ENCODE results near the gene MTCH1. TPM values are rescaled to one million over a fixed set of nuclear protein-coding genes. Genes with fewer than 3 reads are reported as not detected.
A peak's percentile ranks its signal among the peaks of the same experiment; 100 is the strongest.
"Not testable (repeated sequence)": the region's sequence is repeated elsewhere in the genome, so short reads cannot be mapped to it uniquely, and the experiment has no call there.

MTCH1 gene
- total RNA-seq, 1 experiment from 2014 or later, result 204 TPM

- TF ChIP-seq, protein P1, sequence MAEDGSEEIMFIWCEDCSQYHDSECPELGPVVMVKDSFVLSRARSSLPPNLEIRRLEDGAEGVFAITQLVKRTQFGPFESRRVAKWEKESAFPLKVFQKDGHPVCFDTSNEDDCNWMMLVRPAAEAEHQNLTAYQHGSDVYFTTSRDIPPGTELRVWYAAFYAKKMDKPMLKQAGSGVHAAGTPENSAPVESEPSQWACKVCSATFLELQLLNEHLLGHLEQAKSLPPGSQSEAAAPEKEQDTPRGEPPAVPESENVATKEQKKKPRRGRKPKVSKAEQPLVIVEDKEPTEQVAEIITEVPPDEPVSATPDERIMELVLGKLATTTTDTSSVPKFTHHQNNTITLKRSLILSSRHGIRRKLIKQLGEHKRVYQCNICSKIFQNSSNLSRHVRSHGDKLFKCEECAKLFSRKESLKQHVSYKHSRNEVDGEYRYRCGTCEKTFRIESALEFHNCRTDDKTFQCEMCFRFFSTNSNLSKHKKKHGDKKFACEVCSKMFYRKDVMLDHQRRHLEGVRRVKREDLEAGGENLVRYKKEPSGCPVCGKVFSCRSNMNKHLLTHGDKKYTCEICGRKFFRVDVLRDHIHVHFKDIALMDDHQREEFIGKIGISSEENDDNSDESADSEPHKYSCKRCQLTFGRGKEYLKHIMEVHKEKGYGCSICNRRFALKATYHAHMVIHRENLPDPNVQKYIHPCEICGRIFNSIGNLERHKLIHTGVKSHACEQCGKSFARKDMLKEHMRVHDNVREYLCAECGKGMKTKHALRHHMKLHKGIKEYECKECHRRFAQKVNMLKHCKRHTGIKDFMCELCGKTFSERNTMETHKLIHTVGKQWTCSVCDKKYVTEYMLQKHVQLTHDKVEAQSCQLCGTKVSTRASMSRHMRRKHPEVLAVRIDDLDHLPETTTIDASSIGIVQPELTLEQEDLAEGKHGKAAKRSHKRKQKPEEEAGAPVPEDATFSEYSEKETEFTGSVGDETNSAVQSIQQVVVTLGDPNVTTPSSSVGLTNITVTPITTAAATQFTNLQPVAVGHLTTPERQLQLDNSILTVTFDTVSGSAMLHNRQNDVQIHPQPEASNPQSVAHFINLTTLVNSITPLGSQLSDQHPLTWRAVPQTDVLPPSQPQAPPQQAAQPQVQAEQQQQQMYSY (CRISPR knock-in tag; IDR thresholded peaks at IDR 0.05), result no peak
- TF ChIP-seq, protein P2, sequence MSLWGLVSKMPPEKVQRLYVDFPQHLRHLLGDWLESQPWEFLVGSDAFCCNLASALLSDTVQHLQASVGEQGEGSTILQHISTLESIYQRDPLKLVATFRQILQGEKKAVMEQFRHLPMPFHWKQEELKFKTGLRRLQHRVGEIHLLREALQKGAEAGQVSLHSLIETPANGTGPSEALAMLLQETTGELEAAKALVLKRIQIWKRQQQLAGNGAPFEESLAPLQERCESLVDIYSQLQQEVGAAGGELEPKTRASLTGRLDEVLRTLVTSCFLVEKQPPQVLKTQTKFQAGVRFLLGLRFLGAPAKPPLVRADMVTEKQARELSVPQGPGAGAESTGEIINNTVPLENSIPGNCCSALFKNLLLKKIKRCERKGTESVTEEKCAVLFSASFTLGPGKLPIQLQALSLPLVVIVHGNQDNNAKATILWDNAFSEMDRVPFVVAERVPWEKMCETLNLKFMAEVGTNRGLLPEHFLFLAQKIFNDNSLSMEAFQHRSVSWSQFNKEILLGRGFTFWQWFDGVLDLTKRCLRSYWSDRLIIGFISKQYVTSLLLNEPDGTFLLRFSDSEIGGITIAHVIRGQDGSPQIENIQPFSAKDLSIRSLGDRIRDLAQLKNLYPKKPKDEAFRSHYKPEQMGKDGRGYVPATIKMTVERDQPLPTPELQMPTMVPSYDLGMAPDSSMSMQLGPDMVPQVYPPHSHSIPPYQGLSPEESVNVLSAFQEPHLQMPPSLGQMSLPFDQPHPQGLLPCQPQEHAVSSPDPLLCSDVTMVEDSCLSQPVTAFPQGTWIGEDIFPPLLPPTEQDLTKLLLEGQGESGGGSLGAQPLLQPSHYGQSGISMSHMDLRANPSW (CRISPR knock-in tag; conservative IDR thresholded peaks at IDR 0.05; ENCODE audit: low read depth), result no peak
- TF ChIP-seq NFE2L1 (CRISPR knock-in tag; IDR thresholded peaks at IDR 0.05), result no peak
Observed at GRCh38 chr6:36998723-36999038, 12.7 kb upstream of the MTCH1 start (continued).

GRCh38 chr6:36997811-36998722 lies 12.1 kb upstream of the MTCH1 start:
- DNase-seq (ENCODE audit: low spot score), result no peak
- H3K27ac Mint-ChIP-seq, result no peak overlapping the region
- no peaks in the 10 kb centered on the region for H3K36me3 Mint-ChIP-seq
- CTCF ChIA-PET, result interaction anchor here (0.6 to 3.2 kb wide), 4 partner anchors 9 to 212 kb away, joined by 3 to 24 read pairs (median 4); no protein-coding TSS in a partner anchor
- 0 out of 2 replicates have a peak, but pooled peaks have one; percentile 43 for ATAC-seq
- no peaks in the 10 kb centered on the region for H3K9me3 Mint-ChIP-seq
- H3K4me1 Mint-ChIP-seq, result peaks cover 22% of the 10 kb centered on the region
- TF ChIP-seq SMAD3 (CRISPR knock-in tag; IDR thresholded peaks at IDR 0.05; ENCODE audit: borderline replicate concordance), result no peak
- no peak for TF ChIP-seq USF1 (CRISPR knock-in tag; IDR thresholded peaks at IDR 0.05)
- no peak for TF ChIP-seq JAZF1 (CRISPR knock-in tag; IDR thresholded peaks at IDR 0.05)
- TF ChIP-seq SMAD4 (CRISPR knock-in tag; IDR thresholded peaks at IDR 0.05), result no peak
- TF ChIP-seq ZNF121 (CRISPR knock-in tag; IDR thresholded peaks at IDR 0.05), result no peak
- POLR2A ChIA-PET, result interaction anchor here (0.7 kb wide), 1 partner anchor 224 kb away, joined by 3 read pairs; no protein-coding TSS in a partner anchor
- H3K27me3 Mint-ChIP-seq (ENCODE audit: low read depth), result no peaks in the 10 kb centered on the region
- H3K4me3 Mint-ChIP-seq, result no peak overlapping the region

DNA sequence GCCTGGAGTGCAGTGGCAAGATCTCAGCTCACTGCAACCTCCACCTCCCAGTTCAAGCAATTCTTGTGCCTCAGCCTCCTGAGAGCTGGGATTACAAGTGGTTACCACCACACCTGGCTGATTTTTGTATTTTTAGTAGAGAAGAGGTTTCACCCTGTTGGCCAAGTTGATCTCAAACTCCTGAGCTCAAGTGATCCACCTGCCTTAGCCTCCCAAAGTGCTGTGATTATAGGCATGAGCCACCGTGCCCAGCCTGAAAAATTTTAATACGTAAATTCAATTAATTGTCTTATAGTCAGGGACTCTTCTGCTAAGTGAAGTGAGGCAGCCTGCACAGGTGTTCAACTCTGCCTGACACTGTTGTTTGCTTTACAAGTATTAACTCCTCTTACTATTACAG lies 4.4 kb upstream of the MTCH1 start:
- not testable (repeated sequence) for H3K4me3 Mint-ChIP-seq

DNA sequence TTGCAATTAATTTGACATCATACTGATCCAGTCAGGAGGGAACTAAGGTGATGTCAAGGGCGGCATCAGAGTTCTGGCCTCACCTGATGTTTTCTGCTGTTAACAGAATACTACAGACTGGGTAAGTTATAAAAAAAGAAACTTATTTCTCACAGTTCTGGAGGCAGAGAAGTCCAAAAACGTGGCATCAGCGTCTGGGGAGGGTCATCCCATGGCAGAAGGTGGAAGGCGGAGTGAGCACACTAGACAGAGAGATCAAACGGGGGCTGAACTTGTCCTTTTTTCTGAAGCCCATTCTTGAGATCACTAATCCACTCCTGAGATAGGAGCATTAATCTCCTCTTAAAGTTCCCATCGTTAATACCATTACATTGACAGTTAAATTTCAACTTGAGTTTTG lies 3.3 kb upstream of the MTCH1 start:
- Mint-ChIP-seq H3K9me3 (0 out of 2 replicates have a peak, but pooled peaks cover 3% of the 10 kb centered on the region), H3K36me3 (no peaks in the 10 kb centered on the region), H3K4me3 (no peak overlapping the region), H3K4me1 (peaks cover 9% of the 10 kb centered on the region), H3K27ac (no peak overlapping the region), H3K27me3 (ENCODE audit: low read depth) (no peaks in the 10 kb centered on the region)
- DNase-seq (ENCODE audit: low spot score) (no peak), ATAC-seq (no peak)
- CTCF ChIA-PET, result interaction anchor here (1.1 to 1.6 kb wide), 2 partner anchors 29 to 104 kb away, joined by 3 read pairs; no protein-coding TSS in a partner anchor
- POLR2A ChIA-PET, result no interaction called here
- no peak for TF ChIP-seq ATF3 (CRISPR knock-in tag; conservative IDR thresholded peaks at IDR 0.05)
- no peak for TF ChIP-seq SP1 (CRISPR knock-in tag; conservative IDR thresholded peaks at IDR 0.05)
- TF ChIP-seq HMGA2 (CRISPR knock-in tag; IDR thresholded peaks at IDR 0.05), result no peak
- TF ChIP-seq ZBTB21 (CRISPR knock-in tag; IDR thresholded peaks at IDR 0.05; ENCODE audit: borderline replicate concordance), result no peak
- TF ChIP-seq JAZF1 (CRISPR knock-in tag; IDR thresholded peaks at IDR 0.05), result no peak
- no peak for TF ChIP-seq CREM (CRISPR knock-in tag; IDR thresholded peaks at IDR 0.05)
- TF ChIP-seq, protein P3, sequence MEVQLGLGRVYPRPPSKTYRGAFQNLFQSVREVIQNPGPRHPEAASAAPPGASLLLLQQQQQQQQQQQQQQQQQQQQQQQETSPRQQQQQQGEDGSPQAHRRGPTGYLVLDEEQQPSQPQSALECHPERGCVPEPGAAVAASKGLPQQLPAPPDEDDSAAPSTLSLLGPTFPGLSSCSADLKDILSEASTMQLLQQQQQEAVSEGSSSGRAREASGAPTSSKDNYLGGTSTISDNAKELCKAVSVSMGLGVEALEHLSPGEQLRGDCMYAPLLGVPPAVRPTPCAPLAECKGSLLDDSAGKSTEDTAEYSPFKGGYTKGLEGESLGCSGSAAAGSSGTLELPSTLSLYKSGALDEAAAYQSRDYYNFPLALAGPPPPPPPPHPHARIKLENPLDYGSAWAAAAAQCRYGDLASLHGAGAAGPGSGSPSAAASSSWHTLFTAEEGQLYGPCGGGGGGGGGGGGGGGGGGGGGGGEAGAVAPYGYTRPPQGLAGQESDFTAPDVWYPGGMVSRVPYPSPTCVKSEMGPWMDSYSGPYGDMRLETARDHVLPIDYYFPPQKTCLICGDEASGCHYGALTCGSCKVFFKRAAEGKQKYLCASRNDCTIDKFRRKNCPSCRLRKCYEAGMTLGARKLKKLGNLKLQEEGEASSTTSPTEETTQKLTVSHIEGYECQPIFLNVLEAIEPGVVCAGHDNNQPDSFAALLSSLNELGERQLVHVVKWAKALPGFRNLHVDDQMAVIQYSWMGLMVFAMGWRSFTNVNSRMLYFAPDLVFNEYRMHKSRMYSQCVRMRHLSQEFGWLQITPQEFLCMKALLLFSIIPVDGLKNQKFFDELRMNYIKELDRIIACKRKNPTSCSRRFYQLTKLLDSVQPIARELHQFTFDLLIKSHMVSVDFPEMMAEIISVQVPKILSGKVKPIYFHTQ (CRISPR knock-in tag; IDR thresholded peaks at IDR 0.05), result no peak
- TF ChIP-seq, protein P4, sequence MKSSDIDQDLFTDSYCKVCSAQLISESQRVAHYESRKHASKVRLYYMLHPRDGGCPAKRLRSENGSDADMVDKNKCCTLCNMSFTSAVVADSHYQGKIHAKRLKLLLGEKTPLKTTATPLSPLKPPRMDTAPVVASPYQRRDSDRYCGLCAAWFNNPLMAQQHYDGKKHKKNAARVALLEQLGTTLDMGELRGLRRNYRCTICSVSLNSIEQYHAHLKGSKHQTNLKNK (CRISPR knock-in tag; IDR thresholded peaks at IDR 0.05), result no peak

More for the DNA sequence above, 4.4 kb upstream of the MTCH1 start:
- H3K36me3 Mint-ChIP-seq; ATAC-seq; H3K27ac Mint-ChIP-seq; H3K27me3 Mint-ChIP-seq (ENCODE audit: low read depth); POLR2A ChIA-PET; H3K9me3 Mint-ChIP-seq; DNase-seq (ENCODE audit: low spot score); H3K4me1 Mint-ChIP-seq: not testable (repeated sequence)
- CTCF ChIA-PET, result interaction anchor here (1.1 to 1.6 kb wide), 2 partner anchors 28 to 105 kb away, joined by 3 read pairs; no protein-coding TSS in a partner anchor
